Measurements from ENCODE around the gene EIF2D.

The EIF2D gene

GRCh38 chr1:206551296-206551985, 60.8 kb downstream of the EIF2D start:
- no peak for DNase-seq

DNA sequence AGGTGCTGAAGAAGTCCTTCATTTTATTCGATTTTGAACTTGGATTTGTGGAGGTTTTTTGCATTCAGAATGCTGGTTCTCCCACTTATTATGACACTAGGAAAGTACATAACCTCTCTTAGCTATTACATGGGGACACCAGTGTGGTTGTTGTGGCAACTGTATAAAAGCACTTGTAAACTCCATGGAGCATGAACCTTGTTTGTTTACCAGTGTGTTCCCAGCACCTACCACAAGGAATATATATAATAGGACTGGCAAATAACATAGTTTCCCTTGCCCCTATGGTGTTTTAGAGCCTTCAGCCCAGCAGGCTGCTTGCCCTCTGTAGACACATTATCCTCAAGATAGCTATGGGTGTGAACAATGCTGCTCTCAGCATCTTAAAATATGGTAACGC, 61.8 kb downstream of the EIF2D start:
- no peak for DNase-seq

DNA sequence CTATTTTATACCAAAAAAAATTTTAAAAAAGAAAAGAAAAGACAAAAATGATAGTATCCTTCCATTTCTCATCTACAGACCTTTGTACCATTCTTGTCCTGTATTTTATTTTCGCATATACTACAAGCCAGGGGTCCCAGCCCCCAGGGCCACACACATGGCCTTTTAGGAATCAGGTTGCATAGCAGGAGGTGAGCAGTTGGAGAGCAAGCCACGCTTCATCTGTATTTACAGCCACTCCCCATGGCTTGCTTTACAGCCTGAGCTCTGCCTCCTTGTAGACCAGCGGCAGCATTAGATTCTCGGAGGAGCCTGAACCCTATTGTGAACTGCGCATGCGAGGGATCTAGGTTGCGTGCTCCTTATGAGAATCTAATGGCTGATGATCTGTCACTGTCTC, 65.2 kb downstream of the EIF2D start:
- DNase-seq, result no peak

- no peak for DNase-seq
Observed at GRCh38 chr1:206545351-206545750, 66.9 kb downstream of the EIF2D start.

DNA sequence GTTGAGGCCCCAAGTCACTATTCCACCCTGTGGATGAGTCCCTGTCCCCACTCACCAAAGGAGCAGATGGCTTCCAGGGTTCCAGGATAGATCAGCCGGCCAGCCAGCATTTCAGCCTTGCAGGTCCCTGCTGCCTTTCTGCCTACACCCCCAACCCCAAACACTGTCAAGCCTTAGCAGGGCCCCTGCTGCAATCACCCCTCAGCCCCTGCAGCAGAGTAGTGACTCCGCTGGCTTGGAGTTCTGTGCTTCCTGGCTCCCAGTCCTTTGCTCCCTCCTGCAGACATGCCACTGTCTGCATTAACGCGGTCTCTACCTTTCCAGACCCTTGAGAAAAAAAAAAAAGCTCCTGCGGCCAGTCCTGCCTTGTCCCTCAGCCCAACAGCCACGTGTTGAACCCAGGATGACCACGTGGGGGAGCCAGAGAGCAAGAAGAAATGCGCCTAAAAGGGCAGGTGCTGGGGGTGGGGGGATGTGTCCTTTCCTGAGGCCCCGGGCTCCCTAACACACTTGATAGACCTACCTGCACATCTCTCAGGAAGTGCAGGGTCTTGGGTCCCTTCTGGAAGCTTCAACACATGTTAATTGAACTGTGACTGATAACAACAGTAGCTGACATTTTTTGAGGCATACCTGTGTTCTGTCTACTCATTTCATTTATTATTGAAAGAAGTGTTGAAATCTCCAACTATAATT, 67.6 kb downstream of the EIF2D start:
- DNase-seq, result peak in 43 of 58 donors; percentile 5 to 71 (median 35)

Data from anterior cingulate cortex (tissue), 58 donors.